GM18502 (cell line): ENCODE data around the gene USP32.
"Not testable (repeated sequence)": the region's sequence is repeated elsewhere in the genome, so short reads cannot be mapped to it uniquely, and the experiment has no call there.

Experiments
- ATAC-seq: cut with Tn5 transposase; IDR thresholded peaks from one replicate; pipeline ENCODE4 v1.9.1; 2021; ENCODE audit warnings: mild to moderate bottlenecking; ENCODE audit not compliant: unreplicated experiment, poor library complexity

The USP32 gene, protein sequence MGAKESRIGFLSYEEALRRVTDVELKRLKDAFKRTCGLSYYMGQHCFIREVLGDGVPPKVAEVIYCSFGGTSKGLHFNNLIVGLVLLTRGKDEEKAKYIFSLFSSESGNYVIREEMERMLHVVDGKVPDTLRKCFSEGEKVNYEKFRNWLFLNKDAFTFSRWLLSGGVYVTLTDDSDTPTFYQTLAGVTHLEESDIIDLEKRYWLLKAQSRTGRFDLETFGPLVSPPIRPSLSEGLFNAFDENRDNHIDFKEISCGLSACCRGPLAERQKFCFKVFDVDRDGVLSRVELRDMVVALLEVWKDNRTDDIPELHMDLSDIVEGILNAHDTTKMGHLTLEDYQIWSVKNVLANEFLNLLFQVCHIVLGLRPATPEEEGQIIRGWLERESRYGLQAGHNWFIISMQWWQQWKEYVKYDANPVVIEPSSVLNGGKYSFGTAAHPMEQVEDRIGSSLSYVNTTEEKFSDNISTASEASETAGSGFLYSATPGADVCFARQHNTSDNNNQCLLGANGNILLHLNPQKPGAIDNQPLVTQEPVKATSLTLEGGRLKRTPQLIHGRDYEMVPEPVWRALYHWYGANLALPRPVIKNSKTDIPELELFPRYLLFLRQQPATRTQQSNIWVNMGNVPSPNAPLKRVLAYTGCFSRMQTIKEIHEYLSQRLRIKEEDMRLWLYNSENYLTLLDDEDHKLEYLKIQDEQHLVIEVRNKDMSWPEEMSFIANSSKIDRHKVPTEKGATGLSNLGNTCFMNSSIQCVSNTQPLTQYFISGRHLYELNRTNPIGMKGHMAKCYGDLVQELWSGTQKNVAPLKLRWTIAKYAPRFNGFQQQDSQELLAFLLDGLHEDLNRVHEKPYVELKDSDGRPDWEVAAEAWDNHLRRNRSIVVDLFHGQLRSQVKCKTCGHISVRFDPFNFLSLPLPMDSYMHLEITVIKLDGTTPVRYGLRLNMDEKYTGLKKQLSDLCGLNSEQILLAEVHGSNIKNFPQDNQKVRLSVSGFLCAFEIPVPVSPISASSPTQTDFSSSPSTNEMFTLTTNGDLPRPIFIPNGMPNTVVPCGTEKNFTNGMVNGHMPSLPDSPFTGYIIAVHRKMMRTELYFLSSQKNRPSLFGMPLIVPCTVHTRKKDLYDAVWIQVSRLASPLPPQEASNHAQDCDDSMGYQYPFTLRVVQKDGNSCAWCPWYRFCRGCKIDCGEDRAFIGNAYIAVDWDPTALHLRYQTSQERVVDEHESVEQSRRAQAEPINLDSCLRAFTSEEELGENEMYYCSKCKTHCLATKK (N-terminal part only)

DNA sequence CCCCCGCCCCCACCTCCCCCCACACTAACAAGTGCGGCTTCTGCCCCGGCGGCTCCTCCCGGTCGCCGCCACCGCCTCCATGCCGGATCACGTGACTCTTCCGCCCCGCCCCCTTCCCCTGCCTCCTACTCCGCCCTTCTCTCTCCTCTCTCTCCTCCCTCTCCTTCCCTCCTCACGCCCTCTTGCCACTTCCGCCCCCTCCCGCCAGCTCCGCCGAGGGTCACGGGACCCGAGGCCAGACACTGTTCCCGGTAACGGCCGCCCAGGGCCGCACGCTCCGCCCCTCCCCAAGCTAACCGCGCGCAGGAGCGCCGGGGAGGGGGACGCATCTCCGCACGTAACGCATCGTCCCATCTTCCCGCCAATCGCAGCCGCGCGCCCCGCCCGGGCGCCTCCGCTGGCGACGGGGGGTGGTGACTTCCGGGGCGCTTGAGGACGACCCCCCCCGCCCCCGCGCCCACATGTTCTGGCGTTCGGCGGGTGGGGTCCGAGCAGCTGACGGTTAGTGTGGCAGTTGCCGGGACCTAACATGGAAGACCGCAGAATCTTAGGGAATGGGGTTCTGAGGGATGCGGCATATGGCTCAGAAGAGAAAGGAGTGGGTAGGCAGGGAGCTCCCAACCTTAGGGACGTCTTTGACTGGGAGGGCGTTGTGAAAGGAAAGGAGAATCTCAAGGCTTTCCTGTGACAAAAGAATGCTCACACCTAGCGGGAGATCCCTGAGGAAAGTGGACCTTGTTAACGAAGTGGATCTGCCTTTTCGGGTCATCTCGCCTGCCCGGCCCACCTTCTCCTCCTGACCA is at the start of gene USP32:
Gene USP32 (minus strand): TSS at position 92 of the 803 bp plus-strand sequence. CDS start 194 bp downstream, outside the sequence.
- peak; percentile 87 for ATAC-seq

DNA sequence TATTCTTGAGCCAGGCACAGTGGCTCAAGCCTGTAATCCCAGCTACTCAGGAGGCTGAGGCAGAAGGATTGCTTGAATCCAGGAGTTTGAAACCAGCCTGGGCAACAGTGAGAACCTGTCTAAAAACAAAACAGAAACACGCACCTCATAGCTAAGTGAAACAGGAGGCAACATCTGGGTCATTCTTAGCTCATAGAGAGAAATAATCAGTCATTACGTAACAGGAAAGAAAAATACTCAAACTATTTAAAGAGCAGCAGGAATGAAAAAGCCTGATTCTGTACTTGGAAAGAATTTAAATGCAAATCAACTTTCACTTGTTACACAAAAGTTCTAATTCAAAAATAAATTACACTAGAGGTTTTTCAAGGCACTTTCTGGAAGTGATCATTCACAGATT is 47.6 kb upstream of the USP32 start:
- no peak for ATAC-seq

GRCh38 chr17:60436676-60437075 is 44.7 kb upstream of the USP32 start:
- ATAC-seq = no peak

- ATAC-seq = no peak
Observed at GRCh38 chr17:60435244-60436167, 43.6 kb upstream of the USP32 start.

GRCh38 chr17:60433021-60433997 is 41.4 kb upstream of the USP32 start:
- ATAC-seq = not testable (repeated sequence)

DNA sequence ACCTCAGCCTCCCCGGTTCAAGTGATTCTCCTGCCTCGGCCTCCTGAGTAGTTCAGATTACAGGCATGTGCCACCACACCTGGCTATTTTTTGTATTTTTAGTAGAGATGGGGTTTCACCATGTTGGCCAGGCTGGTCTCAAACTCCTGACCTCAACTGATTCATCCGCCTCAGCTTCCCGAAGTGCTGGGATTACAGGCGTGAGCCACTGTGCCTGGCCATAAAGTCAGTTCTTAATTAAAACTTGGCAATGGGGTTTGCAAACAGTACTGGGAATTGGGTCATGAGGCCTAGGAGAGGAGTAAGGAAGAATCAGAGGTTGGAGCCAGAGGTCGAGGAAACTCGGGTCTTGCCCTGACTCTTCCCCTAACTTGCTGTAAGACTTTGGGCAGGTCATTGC is 38.6 kb upstream of the USP32 start:
- not testable (repeated sequence) for ATAC-seq

DNA sequence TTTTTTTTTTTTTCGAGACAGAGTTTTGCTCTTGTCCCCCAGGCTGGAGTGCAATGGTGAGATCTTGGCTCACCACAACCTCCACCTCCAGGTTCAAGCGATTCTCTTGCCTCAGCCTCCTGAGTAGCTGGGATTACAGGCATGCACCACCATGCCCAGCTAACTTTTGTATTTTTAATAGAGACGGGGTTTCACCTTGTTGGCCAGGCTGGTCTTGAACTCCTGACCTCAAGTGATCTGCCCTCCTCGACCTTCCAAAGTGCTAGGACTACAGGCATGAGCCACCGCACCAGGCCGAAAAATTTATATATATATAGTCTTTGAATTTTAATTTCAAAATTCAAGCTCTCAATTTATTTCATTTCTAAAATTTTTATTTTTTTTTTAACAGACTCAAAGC is 36.6 kb upstream of the USP32 start:
- ATAC-seq = not testable (repeated sequence)

DNA sequence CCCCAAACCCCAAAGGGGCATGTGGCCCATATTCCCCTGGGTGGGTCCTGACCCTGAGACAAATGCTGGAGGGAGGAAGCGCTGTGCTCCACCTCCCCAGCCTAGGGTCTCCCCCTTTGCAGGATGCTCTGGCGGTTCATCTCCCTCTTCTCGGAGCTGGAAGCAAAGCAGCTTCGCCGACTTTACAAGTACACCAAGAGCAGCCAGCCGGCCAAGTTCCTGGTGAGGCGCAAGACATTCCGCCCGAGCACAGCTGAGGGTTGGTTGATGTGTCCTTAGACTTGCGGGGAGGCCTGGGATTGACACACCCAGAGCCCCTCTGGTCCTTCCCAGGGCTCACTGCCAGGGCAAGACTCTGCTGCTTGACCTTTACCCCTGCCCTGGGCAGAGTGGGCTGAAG is 34.7 kb upstream of the USP32 start:
- ATAC-seq = no peak

DNA sequence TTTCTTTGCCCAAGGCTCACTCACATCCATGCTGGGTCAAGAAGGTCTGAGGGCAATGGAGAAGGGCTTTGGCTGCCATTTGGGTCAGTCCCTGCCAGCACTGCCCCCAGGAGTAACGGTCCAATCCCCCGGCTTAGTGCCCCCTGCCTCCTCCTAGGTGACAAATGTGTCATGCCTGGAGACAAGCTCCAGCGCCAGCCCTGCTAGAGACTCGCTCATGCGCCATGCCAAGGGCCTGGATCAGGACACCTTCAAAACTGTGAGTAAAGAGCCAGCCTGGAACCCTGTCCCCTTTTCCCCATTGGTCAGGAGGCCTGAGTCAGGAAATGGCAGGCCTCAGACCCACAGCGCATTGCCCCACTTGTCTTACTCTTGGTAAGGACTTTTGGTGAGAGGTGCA is 33.7 kb upstream of the USP32 start:
- no peak for ATAC-seq

DNA sequence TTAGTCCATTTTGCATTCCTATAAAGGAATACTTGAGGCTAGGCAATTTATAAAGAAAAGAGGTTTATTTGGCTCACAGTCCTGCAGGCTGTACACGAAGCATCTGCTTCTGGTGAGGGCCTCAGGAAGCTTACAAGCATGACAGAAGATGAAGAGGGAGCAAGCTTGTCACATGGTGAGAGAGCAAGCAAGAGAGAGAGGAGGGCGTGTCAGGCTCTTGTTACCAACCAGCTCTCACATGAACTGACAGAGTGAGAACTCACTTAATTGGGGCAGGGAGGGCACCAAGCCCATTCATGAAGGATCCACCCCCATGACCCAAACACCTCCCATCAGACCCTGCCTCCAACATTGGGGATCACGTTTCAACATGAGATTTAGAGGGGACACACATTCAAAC is 31.9 kb upstream of the USP32 start:
- ATAC-seq = no peak

GRCh38 chr17:60422162-60422665 is 30.3 kb upstream of the USP32 start, which contains the start of gene CHCT1:
Gene CHCT1 (plus strand): TSS chr17:60422489. CDS start chr17:60422593, 104 bp downstream.
- ATAC-seq = no peak

DNA sequence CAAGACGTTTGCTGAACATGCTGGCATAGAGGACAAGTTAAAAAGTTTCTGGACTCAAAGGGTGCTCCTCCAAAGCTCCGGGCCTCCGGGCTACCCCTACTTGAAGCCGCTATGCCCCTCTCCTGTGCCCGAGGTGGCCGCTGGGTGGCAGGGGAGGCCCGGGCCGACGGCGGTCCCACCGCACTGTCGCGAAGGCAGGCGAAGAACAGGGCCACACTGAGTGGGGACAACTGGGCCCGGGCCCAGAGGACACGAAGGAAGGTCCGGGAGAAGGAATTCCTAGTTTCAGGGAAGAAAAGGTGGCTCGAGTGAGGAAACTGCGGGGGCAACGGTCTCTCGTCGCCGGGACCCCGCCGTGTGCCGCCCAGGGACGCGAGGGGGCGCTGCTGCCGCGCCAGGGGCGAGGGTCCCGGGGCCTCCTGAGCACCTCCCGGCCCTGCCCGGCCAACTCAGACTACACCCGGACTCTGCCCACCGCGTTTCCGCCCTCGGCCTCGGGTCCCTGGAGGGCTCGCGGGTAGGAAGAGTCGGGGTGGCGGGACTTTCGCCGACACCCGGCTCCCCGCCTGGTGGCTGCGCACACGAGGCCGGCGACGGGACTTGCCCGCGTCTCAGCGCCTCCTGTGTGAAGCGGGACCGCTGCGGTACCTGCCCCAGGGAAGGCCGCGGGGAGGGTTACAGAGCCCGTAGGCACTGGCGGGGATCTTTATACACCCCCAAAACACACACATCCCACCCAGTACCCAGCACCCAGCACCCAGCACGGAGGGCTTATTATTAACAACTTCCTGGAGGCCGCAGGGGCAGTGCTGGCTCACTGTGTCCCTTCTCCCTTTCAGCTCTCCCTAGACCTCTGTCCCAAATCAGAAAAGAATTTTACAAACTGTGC is 29.6 kb upstream of the USP32 start:
- ATAC-seq = peak; percentile 86

- ATAC-seq = not testable (repeated sequence)
Observed at GRCh38 chr17:60419875-60420274, 27.9 kb upstream of the USP32 start.

GRCh38 chr17:60419003-60419402 is 27.1 kb upstream of the USP32 start:
- not testable (repeated sequence) for ATAC-seq

DNA sequence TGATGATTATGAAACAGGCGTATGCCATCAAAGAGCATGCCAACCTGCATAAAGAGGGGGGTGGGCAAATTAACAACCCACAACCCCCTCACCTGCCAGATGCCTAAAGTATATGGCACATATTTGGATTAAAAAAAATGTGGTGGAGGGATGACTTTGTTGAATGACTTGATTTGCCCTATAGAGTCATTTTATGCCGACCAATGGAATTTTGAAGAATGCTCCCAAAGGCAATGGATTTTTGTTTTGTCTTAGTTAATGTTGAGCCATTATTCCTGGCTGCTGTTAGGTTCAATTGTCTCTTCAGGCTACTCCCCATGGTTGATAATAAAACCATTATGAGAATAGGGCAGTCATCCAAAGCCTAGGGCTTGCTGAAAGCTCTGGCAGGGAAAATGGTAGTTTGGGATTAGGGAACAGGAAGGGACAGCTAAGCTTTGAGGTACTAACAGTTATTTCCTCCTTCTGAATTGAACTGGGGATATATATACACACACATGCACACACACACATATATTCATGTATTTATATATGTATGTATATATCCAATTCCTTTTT is 24.5 kb upstream of the USP32 start:
- ATAC-seq = no peak

- ATAC-seq = no peak
Observed at GRCh38 chr17:60415146-60415545, 23.2 kb upstream of the USP32 start.
